22Rv1 (cell line): ENCODE data around the gene TANC2.

Experiments used
- H3K27ac ChIP-seq: fragments of 450-650 bp; 2 replicates; pipeline ENCODE4 v1.5.1; 2017
- CTCF ChIP-seq: fragments of 450-650 bp; IDR thresholded peaks from 2 replicates; pipeline ENCODE4 v1.5.1; 2017; ENCODE audit warnings: mild to moderate bottlenecking
- ZFX ChIP-seq: fragments of 450-650 bp; IDR thresholded peaks from 2 replicates; pipeline ENCODE4 v1.6.1; 2017; ENCODE audit warnings: antibody characterized with exemption, borderline replicate concordance

Gene TANC2

GRCh38 chr17:62925267-62925836, 40.7 kb upstream of the TANC2 start:
- no peak for TF ChIP-seq CTCF
- TF ChIP-seq ZFX = no peak

GRCh38 chr17:62927083-62927482, 39.0 kb upstream of the TANC2 start:
- no peak overlapping the region for H3K27ac ChIP-seq
- TF ChIP-seq CTCF (no peak), ZFX (no peak)

More at GRCh38 chr17:62925267-62925836, 40.7 kb upstream of the TANC2 start:
- no peak overlapping the region for H3K27ac ChIP-seq

- H3K27ac ChIP-seq = no peak overlapping the region
- TF ChIP-seq CTCF = no peak
- TF ChIP-seq ZFX = no peak
Measured at GRCh38 chr17:62929320-62929719, 36.7 kb upstream of the TANC2 start.

- no peak overlapping the region for H3K27ac ChIP-seq
- TF ChIP-seq CTCF (no peak), ZFX (no peak)
Measured at GRCh38 chr17:62931101-62931500, 34.9 kb upstream of the TANC2 start.

- no peak for TF ChIP-seq CTCF
- TF ChIP-seq ZFX = no peak
- H3K27ac ChIP-seq = no peak overlapping the region
Measured at GRCh38 chr17:62933501-62934385, 32.3 kb upstream of the TANC2 start.

GRCh38 chr17:62935098-62935497, 30.9 kb upstream of the TANC2 start:
- no peak for TF ChIP-seq CTCF
- TF ChIP-seq ZFX = no peak
- H3K27ac ChIP-seq = no peak overlapping the region

GRCh38 chr17:62935523-62935922, 30.5 kb upstream of the TANC2 start:
- TF ChIP-seq CTCF (no peak), ZFX (no peak)
- no peak overlapping the region for H3K27ac ChIP-seq
